ENCODE measurements around the gene SLC9A9.

GRCh38 chr3:143594206-143594605 lies 254.1 kb downstream of the SLC9A9 start:
- TF ChIP-seq CTCF (IDR thresholded peaks at IDR 0.05), result no peak
- TF ChIP-seq POLR2A (IDR thresholded peaks at IDR 0.05), result no peak

All from thyroid gland (tissue), 4 donors.